Measurements from ENCODE around the gene BICC1.

GRCh38 chr10:58857251-58857805 is 344.7 kb downstream of the BICC1 start:
- TF ChIP-seq POLR2A (IDR thresholded peaks at IDR 0.05) (no peak), CTCF (IDR thresholded peaks at IDR 0.05) (no peak)
